Measurements from ENCODE around the gene PPP2CA. TPM values are rescaled to one million over a fixed set of nuclear protein-coding genes. Genes with fewer than 3 reads are reported as not detected.
"Not testable (repeated sequence)": the region's sequence is repeated elsewhere in the genome, so short reads cannot be mapped to it uniquely, and the experiment has no call there.

Gene PPP2CA
- total and polyA plus RNA-seq, 9 donors: 55.3 to 147 (median 123) TPM

DNA sequence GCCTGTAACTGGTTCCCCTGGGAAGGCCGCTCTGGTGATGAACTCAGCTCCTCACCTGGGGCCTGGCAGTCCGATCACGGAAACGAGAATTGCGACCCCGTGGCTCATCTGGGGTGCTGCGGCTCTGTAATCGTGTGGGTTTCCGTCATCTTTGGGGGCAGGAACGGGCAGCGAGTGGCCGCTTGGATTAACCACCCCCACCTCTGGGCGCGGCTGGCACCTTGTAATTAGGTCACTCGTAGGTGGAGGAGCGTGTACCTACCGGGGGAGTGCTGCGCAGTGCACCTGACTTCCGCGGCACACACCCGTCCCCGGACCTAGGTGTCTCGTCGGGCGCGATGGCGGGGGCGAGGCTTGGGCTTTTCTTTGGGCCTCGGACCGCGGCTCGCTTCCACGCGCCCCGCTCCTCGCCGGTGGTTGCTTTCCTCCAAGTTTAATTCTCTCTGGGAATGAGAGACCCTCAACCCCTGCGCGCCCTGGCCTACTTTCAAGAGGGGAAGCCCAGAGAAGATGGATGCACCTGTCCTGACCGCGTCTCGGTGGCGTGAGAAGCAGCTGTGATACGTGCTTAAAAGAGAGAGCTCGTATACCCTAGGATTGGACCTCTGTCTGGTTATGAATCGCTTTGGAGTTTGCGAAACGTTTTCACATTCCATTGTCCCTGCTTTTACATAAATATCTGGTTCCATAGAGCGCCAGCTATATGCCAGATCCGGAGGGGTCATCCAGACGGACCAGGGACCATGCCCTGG is 744 bp upstream of the PPP2CA start:
- Histone ChIP-seq H3K27me3 (ENCODE audit: control insufficient read depth, insufficient read depth, low read length) (no peaks in the 10 kb centered on the region), H3K4me3 (ENCODE audit: low read length) (peak overlapping the region; percentile 90), H3K27ac (ENCODE audit: low read length) (peak overlapping the region; percentile 98), H3K9me3 (replicated peaks; ENCODE audit: control insufficient read depth, low read depth, low read length) (no peaks in the 10 kb centered on the region), H3K36me3 (ENCODE audit: control insufficient read depth, insufficient read depth, low read length) (no peaks in the 10 kb centered on the region), H3K4me1 (ENCODE audit: control insufficient read depth, insufficient read depth, low read length) (peaks cover 9% of the 10 kb centered on the region)
- DNase-seq: no peak
- 1% methylated on average over 28 of the region's 51 CpGs for WGBS (ENCODE audit: insufficient coverage)

GRCh38 chr5:134224888-134225779 is 739 bp downstream of the PPP2CA start:
- H3K27me3 ChIP-seq (ENCODE audit: control insufficient read depth, insufficient read depth, low read length): no peaks in the 10 kb centered on the region
- peaks cover 9% of the 10 kb centered on the region for H3K4me1 ChIP-seq (ENCODE audit: control insufficient read depth, insufficient read depth, low read length)
- H3K9me3 ChIP-seq (replicated peaks; ENCODE audit: control insufficient read depth, low read depth, low read length): no peaks in the 10 kb centered on the region
- DNase-seq: peak; percentile 85
- WGBS (ENCODE audit: insufficient coverage): under 1% methylated on average over 43 of the region's 49 CpGs
- peak overlapping the region; percentile 90 for H3K4me3 ChIP-seq (ENCODE audit: low read length)
- peaks cover 5% of the 10 kb centered on the region for H3K36me3 ChIP-seq (ENCODE audit: control insufficient read depth, insufficient read depth, low read length)
- H3K27ac ChIP-seq (ENCODE audit: low read length): peak overlapping the region; percentile 98

GRCh38 chr5:134223406-134224248 is 2.2 kb downstream of the PPP2CA start:
- Histone ChIP-seq H3K4me3 (ENCODE audit: low read length) (no peak overlapping the region), H3K27ac (ENCODE audit: low read length) (no peak overlapping the region), H3K36me3 (ENCODE audit: control insufficient read depth, insufficient read depth, low read length) (peaks cover 9% of the 10 kb centered on the region), H3K9me3 (replicated peaks; ENCODE audit: control insufficient read depth, low read depth, low read length) (no peaks in the 10 kb centered on the region), H3K4me1 (ENCODE audit: control insufficient read depth, insufficient read depth, low read length) (peaks cover 9% of the 10 kb centered on the region), H3K27me3 (ENCODE audit: control insufficient read depth, insufficient read depth, low read length) (no peaks in the 10 kb centered on the region)
- WGBS (ENCODE audit: insufficient coverage): 46% methylated on average over 5 of the region's 9 CpGs
- DNase-seq: peak; percentile 25

DNA sequence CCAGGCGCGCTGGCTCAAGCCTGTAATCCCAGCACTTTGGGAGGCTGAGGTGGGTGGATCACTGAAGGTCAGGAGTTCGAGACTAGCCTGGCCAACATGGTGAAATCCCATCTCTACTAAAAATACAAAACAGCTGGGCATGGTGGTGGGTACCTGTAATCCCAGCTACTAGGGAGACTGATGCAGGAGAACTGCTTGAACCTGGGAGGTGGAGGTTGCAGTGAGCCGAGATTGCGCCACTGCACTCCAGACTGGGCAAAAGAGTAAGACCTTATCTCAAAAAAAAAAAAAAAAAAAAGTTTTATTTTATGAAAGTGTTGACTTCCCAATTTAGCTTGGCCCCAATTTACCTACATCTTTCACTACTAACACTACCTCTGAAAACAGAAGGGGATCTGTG is 4.2 kb downstream of the PPP2CA start:
- H3K36me3 ChIP-seq (ENCODE audit: control insufficient read depth, insufficient read depth, low read length); DNase-seq; H3K27me3 ChIP-seq (ENCODE audit: control insufficient read depth, insufficient read depth, low read length); H3K9me3 ChIP-seq (replicated peaks; ENCODE audit: control insufficient read depth, low read depth, low read length); H3K4me1 ChIP-seq (ENCODE audit: control insufficient read depth, insufficient read depth, low read length); H3K27ac ChIP-seq (ENCODE audit: low read length); H3K4me3 ChIP-seq (ENCODE audit: low read length): not testable (repeated sequence)
- WGBS (ENCODE audit: insufficient coverage): 80% methylated on average over 2 of the region's 5 CpGs

DNA sequence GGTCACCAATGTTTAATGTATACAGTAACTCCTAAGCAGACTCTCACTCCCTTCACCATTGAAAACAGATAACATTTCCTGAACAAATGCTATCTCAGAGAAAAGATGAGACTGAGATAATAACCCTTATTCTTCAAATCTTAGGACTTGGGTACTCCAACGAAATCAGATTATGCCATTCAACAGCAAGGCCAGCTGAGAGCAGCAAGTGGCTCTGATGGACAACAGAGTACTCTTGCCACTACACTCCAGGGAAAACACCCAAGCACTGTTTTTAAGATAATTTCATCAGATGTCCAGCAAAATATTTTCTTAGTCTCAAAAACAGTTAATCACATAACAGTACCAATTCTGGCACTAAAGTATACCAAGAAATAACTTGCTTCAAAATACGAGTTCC is 10.1 kb downstream of the PPP2CA start:
- 90% methylated on average over 1 of the region's 2 CpGs for WGBS (ENCODE audit: insufficient coverage)
- H3K9me3 ChIP-seq (replicated peaks; ENCODE audit: control insufficient read depth, low read depth, low read length): peaks cover 2% of the 10 kb centered on the region
- no peak for DNase-seq
- H3K4me1 ChIP-seq (ENCODE audit: control insufficient read depth, insufficient read depth, low read length): no peaks in the 10 kb centered on the region
- no peaks in the 10 kb centered on the region for H3K27me3 ChIP-seq (ENCODE audit: control insufficient read depth, insufficient read depth, low read length)
- H3K4me3 ChIP-seq (ENCODE audit: low read length): no peak overlapping the region
- H3K36me3 ChIP-seq (ENCODE audit: control insufficient read depth, insufficient read depth, low read length): peaks cover 7% of the 10 kb centered on the region
- H3K27ac ChIP-seq (ENCODE audit: low read length): no peak overlapping the region

GRCh38 chr5:134211263-134212031 is 14.4 kb downstream of the PPP2CA start:
- 100% methylated on average over 6 of the region's 14 CpGs for WGBS (ENCODE audit: insufficient coverage)
- not testable (repeated sequence) for DNase-seq; H3K27me3 ChIP-seq (ENCODE audit: control insufficient read depth, insufficient read depth, low read length); H3K9me3 ChIP-seq (replicated peaks; ENCODE audit: control insufficient read depth, low read depth, low read length); H3K27ac ChIP-seq (ENCODE audit: low read length); H3K4me3 ChIP-seq (ENCODE audit: low read length); H3K4me1 ChIP-seq (ENCODE audit: control insufficient read depth, insufficient read depth, low read length); H3K36me3 ChIP-seq (ENCODE audit: control insufficient read depth, insufficient read depth, low read length)

DNA sequence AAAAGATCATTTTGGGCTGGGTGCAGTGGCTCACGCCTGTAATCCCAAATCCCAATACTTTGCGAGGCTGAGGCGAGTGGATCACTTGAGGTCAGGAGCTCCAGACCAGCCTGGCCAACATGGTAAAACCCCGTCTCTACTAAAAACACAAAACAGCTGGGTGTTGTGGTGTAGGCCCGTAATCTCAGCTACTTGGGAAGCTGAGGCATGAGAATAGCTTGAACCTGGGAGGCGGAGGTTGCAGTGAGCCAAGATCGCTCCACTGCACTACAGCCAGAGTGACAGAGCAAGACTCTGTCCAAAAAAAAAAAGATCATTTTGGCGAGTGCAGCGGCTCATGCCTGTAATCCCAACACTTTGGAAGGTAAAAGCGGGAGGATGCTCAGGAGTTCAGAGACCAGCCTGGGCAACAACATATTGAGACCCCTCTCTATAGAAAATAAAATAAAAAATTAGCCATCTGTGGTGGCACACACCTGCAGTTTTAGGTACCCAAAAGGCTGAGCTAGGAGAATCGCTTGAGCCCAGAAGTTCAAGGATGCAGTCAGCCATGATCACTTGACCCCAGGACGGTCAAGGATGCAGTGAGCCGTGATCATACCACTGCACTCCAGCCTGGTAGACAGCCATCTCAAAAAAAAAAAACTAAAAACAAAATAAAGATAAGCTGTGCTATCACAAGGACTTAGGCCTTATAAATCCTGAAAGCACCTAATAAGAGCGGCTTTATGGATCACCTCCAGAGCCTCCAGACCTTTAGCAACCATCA is 16.2 kb downstream of the PPP2CA start:
- H3K27me3 ChIP-seq (ENCODE audit: control insufficient read depth, insufficient read depth, low read length): no peaks in the 10 kb centered on the region
- no peak overlapping the region for H3K27ac ChIP-seq (ENCODE audit: low read length)
- 89% methylated on average over 5 of the region's 14 CpGs for WGBS (ENCODE audit: insufficient coverage)
- H3K4me3 ChIP-seq (ENCODE audit: low read length): no peak overlapping the region
- no peak for DNase-seq
- peaks cover 6% of the 10 kb centered on the region for H3K4me1 ChIP-seq (ENCODE audit: control insufficient read depth, insufficient read depth, low read length)
- peaks cover 7% of the 10 kb centered on the region for H3K36me3 ChIP-seq (ENCODE audit: control insufficient read depth, insufficient read depth, low read length)
- H3K9me3 ChIP-seq (replicated peaks; ENCODE audit: control insufficient read depth, low read depth, low read length): peaks cover 2% of the 10 kb centered on the region

GRCh38 chr5:134207696-134208095 is 18.2 kb downstream of the PPP2CA start:
- H3K4me1 ChIP-seq (ENCODE audit: control insufficient read depth, insufficient read depth, low read length): peaks cover 6% of the 10 kb centered on the region
- no peak for DNase-seq
- 100% methylated on average over 1 of the region's 1 CpG for WGBS (ENCODE audit: insufficient coverage)
- H3K4me3 ChIP-seq (ENCODE audit: low read length): no peak overlapping the region
- H3K27me3 ChIP-seq (ENCODE audit: control insufficient read depth, insufficient read depth, low read length): no peaks in the 10 kb centered on the region
- no peaks in the 10 kb centered on the region for H3K9me3 ChIP-seq (replicated peaks; ENCODE audit: control insufficient read depth, low read depth, low read length)
- peaks cover 20% of the 10 kb centered on the region for H3K36me3 ChIP-seq (ENCODE audit: control insufficient read depth, insufficient read depth, low read length)
- no peak overlapping the region for H3K27ac ChIP-seq (ENCODE audit: low read length)

DNA sequence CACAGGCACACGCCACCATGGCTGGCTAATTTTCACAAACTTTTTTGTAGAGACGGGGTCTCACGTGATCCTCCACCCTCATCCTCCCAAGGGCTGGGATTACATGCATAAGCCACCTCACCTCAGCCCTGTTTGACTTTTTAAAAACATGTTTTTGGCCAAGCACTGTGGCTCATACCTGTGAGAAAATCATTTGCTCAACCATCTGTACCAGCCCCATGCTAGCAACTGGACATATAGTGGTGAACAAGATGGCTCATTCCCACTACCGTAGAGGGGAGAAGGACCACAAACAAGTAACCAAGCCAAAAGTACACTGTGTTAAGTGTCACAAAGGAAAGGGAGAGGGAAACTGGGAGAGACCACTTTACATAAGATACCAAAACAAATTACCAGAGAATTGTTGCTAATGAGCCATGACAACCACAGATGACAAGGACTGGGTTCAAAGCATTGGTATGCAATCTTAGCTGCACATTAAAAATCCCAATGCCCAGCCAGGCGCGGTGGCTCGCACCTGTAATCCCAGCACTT is 19.2 kb downstream of the PPP2CA start:
- H3K27ac ChIP-seq (ENCODE audit: low read length): no peak overlapping the region
- WGBS (ENCODE audit: insufficient coverage): 90% methylated on average over 3 of the region's 7 CpGs

More for the DNA sequence above, 19.2 kb downstream of the PPP2CA start:
- Histone ChIP-seq H3K36me3 (ENCODE audit: control insufficient read depth, insufficient read depth, low read length) (peaks cover 27% of the 10 kb centered on the region), H3K27me3 (ENCODE audit: control insufficient read depth, insufficient read depth, low read length) (no peaks in the 10 kb centered on the region), H3K4me3 (ENCODE audit: low read length) (no peak overlapping the region), H3K9me3 (replicated peaks; ENCODE audit: control insufficient read depth, low read depth, low read length) (no peaks in the 10 kb centered on the region), H3K4me1 (ENCODE audit: control insufficient read depth, insufficient read depth, low read length) (peaks cover 6% of the 10 kb centered on the region)
- DNase-seq: no peak

All from muscle of leg (tissue), 11 donors.